Stimulated activated CD8-positive, alpha-beta memory T cell treated with anti-CD3 and anti-CD28 coated beads, Interleukin-2, amount 100 ng/mL, for 1 hour (primary cell): ENCODE measurements around the gene EXOC2.

ENCODE experiments used
- DNase-seq, 2 donors: peaks; one replicate each; pipeline ENCODE4 v3.0.0-alpha.2; 2020; ENCODE audit warnings: low read depth in 2 of 2

The EXOC2 gene, protein sequence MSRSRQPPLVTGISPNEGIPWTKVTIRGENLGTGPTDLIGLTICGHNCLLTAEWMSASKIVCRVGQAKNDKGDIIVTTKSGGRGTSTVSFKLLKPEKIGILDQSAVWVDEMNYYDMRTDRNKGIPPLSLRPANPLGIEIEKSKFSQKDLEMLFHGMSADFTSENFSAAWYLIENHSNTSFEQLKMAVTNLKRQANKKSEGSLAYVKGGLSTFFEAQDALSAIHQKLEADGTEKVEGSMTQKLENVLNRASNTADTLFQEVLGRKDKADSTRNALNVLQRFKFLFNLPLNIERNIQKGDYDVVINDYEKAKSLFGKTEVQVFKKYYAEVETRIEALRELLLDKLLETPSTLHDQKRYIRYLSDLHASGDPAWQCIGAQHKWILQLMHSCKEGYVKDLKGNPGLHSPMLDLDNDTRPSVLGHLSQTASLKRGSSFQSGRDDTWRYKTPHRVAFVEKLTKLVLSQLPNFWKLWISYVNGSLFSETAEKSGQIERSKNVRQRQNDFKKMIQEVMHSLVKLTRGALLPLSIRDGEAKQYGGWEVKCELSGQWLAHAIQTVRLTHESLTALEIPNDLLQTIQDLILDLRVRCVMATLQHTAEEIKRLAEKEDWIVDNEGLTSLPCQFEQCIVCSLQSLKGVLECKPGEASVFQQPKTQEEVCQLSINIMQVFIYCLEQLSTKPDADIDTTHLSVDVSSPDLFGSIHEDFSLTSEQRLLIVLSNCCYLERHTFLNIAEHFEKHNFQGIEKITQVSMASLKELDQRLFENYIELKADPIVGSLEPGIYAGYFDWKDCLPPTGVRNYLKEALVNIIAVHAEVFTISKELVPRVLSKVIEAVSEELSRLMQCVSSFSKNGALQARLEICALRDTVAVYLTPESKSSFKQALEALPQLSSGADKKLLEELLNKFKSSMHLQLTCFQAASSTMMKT

DNA sequence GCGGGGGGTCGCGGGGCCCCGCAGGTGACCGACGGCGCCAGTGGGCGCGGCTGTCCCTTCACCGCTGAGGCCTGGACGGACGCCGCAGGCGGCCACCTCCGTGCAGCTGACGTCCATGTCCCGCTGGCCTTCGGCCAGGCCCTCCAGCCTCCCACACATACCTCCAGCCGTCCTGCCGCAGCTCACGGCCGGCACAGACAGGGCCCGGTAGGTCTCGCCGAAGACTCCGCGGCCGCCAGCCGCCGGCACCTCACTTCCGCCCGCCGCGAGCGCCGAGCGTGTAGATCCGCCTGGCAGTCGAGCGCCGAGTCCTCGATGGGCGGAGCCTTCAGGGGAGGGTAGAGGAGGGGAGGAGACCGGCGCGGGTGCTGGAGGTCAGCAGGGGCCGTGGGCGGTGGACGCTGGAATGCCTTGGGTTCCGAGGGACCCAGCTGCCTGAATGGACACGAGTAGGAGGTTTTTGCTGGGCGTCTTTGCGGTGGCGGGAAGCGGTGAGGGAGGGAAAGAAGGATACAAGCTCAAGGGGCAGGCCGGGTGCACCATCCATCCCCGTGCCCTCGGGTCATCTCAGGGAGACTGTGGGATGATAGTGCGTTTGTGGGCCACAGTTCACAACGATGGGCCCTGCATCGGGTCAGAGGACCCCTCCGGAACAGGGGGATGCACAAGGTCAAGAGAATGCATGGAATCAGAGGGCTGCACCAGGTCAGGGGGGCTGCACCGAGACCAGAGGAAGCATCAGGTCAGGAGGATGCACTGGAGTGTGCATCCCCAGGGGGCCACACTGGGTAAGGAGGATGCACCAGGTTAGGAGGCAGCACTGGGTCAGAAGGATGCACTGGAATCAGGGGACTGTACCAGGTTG is at the start of gene EXOC2:
TSS of gene EXOC2 (minus strand) at position 282 of the 865 bp plus-strand sequence. CDS start 55,321 bp downstream, outside the sequence.
- peak; percentile 67 to 70 for DNase-seq

DNA sequence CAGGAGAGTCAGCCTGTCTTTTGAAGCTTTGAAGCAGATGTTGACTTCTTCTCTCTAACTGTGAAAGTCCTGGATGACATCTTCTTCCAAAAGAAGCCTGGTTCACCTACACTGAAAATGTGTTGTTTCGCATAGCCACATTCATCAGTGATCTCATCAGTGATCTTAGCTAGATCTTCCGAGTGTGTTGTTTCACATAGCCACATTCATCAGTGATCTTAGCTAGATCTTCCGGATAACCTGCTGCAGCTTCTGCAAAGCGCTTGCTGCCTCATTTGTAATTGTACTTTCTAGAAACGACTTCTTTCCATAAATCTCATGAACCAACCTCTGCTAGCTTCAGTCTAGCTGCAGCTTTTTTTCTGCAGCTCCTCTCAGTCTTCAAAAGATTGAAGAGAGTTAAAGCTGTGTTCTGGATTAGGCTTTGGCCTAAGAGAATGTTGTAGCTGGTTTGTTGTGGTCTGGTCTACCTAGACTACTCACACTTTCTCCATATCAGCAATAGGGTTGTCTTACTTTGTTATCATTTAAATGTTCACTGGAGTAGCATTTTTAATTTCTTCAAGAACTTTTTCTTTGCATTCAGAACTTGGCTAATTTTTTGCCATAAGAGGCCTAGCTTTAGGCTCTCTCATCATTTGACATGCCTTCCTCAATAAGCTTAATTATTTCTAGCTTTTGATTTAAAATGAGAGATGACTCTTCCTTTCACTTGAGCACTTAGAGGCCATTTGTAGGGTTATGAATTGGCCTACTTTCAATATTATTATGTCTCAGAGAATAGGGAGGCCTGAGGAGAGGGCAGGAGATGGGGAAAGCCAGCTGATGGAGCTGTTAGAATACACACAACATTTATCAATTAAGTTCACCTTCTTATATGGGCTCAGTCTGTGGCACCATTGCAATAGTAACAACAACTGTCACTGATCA is 48.7 kb upstream of the EXOC2 start:
- no peak for DNase-seq

DNA sequence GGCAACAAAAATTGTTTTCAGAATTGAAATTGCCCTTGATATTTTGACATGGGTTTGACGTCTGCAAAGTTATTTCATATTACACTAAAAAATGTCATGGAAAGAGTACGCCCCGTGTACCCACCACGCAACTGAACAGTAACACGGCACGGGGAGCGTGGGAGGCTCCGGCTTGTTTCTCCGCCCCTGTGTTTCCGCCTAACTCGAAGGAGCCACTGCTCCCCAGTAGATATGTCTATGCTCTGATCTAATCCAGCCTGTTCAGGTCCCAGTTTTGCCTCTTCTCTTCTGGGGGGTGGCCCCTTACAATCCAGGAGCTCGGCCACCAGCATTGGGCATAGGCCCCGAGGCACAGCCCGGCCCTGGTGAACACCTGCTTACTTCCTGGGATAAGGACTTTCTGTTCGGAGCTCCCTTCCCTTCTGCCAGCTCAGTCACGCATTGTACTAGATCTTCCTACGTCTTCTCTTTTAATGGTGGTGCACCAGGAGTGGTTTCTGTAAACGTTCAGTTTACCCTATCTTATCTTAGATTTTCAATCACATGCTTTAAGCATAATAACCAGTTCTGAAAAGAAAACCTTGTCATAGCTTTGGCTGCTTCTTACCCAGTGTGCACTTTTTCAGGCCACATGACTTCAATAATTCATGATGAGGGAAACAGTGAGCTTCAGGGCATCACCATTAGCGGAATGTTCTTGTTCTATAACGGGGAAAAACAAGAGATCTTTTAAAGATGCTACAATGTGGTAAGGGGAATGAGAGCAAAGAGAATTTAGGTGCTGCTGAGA is 43.9 kb upstream of the EXOC2 start:
- DNase-seq, result no peak

DNA sequence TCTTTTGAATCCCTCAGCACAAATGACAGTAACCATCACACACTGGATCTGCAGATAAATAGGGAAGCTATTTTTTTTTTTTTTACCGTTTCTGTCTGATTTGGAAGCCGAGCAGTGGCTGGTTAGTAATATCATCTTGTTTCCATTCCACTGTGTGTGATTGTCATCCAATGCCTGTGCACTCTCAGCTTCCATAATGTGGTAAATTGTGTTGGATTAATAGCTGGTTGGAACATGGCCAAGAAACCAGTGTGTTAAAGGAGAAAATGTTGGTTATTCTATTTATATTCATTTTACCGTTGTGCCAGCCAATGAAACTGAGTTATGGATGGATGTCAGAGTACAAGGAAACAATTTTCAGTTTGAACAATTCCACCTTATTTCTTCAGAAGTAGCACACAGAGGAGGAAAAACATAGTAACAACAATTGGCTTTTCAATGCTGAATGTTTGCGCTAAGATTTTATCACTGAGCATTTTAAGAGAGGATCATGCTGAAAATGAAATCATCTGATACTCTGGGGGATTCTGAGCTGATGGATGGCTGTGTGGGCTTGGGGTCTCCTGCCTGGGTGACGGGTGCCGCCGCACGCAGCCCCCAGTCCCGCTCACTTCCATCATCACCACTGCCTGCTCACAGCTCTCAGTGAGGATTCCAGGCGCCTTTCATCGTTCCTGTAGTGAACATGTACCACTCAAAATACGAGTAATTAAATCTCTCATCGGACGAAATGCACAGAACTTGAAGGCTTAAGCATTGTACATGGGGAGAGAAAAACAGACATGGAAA is 40.7 kb upstream of the EXOC2 start:
- DNase-seq, result no peak

DNA sequence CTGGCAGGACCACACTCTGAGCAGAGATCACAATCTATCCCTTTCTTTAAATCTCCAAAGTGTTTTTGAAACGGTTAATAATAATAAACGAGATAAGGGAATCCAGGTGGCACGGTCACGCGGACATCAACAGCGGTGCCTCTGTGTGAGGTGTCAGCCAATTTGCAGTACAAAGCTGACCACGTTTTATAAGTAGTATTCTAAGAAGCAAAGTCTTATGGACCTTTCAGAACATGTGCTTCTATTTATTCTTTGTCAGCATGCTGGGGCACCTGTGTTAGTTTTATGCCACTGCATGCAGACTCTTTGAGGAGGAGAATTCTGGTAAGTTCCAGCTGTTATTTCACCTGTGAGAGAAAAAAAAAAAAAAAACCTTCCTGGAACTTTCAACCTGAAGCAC is 39.0 kb upstream of the EXOC2 start:
- no peak for DNase-seq

DNA sequence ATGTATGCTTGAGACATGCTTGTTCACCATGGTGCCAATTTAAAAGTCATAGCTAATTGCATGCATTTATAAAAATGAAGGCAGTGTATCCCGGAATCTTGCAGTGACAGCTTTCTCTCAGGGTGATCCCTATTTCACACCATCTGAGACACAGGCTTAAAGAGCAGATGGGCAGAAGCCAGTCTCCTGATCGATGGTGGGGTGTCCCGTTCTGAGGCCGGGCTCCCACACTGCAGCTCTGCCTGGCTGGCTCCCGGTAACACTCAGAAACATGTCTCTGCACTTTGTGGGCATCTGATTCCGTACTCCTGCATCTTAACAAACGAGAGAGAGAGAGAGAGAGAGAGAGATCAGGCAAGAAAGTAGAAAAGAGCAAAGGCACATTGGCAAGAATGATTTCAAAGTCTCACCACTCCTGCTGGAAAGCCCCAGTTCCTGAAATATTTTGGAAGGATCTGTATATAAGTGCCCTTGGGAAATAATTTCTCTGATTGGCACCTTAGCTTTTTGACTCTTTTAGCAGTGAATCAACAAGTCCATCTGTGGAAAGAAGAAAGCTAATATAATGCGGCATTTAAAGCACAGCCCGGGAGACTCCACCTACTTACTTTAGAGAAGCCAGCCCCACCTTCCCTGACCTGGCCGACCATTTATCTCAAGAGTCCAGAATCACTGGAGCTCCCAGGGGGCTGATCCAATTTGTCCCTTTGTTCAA is 36.8 kb upstream of the EXOC2 start:
- DNase-seq, result no peak

DNA sequence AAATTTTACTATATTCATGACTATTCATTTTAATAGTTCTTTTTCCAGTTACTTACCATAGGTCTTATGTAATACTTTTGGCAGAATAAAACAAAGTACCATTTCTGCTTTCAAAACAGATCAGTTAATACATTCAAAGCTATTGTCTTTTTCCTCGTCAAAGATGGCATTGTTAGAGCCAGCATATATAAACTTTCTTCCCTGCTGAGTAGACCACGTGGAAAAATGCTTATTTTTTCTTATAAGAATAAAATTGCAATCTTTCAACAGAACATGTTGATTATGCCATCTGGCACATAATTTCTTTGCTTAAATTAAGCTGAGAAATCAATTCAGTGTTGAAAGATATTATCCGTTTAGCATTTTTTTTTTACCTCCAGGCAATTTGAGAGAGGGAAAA is 34.9 kb upstream of the EXOC2 start:
- no peak for DNase-seq

DNA sequence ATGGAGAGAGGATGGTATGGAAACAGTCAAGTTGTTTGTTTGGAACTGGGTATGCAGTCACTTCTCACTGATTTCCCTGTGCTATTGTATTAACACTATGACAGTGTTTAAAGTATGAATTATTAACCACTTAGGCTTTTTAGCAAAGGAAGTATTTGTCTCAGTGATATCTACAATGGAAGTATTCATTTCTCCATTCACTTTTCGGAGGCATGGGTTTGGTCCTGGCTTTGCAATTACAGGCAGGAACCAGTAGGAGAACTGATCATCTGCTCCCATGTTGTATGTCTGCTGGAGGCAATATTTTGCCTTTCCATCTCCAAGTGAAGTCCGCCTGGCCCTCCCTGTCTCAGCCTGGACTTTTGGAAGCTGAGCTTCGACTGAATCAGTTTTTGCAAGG is 30.6 kb upstream of the EXOC2 start:
- no peak for DNase-seq

DNA sequence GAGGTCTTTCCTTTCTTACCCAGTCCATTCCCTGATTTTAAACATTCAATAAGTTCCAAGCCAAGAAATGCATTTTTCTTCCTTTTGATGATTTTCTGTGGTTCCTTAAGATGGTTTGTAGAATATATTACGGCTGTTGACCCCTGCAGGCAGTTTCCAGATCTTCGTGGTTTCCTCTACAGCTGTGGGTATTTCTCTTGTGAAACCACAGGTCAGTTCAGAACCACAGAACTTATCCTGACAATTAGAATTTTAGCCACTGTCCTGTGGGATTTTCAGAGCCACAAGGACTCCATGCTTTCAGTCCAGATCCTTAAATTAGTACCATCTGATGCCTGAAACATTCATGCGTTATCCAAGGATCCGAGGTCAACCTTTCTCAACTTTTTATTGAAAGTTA is 29.7 kb upstream of the EXOC2 start:
- no peak for DNase-seq

DNA sequence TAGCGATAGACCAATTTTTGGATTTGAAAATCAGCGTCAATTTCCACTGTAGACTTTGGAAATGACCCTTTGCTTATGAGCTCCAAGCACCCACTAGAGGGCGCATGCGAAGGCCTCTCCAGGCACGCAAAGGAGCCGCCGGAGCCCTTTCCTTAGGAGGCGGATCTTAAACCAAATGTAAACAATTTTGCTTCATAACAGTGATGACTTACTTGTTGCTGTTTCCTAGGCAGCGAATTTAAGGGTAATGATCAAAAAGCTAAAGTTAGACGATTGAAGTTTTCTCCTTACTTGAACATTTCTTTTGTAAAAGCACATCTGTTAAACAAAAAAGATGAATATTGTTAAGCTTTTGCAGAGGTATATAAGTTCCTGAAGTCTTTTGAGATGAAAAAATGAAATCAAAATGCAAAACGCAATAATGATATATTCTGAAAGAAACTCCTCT is 29.2 kb upstream of the EXOC2 start:
- DNase-seq, result peak; percentile 45 to 54

DNA sequence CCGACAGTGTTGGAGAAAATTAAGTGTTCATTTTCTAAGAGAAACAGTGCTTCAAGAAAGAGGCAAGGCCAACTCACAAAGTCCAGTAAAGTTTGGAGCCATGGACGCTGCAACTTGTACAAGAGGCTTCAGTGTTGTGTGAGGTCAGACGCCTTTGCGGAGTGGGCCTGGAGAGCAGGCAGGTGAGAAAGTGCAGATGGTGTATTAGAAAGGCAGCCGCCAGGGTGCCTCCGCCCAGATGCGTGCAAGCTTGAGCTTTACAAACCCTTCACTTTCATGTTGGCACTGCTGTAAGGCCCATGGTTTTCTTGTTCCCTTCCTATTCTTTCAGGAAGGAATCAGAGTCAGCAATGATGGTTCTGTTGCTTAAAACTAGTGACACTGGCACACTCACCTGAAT is 25.4 kb upstream of the EXOC2 start:
- no peak for DNase-seq

DNA sequence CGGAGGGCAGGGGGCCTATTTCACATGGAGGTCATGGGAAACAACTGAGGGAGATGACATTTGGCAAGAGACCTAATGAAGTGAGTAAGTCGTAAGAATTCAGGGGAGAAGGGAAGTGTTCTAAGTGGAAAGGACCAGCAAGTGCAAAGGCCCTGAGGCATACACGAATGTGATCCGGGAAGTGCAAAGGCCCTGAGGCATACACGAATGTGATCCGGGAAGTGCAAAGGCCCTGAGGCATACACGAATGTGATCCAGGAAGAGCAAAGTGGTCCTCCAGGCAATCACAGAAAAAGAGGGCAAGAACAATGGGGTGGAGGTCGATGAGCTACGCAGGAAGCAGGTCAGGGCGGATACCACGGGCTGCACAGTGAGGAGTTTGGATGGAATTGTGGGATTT is 24.2 kb upstream of the EXOC2 start:
- DNase-seq, result no peak

DNA sequence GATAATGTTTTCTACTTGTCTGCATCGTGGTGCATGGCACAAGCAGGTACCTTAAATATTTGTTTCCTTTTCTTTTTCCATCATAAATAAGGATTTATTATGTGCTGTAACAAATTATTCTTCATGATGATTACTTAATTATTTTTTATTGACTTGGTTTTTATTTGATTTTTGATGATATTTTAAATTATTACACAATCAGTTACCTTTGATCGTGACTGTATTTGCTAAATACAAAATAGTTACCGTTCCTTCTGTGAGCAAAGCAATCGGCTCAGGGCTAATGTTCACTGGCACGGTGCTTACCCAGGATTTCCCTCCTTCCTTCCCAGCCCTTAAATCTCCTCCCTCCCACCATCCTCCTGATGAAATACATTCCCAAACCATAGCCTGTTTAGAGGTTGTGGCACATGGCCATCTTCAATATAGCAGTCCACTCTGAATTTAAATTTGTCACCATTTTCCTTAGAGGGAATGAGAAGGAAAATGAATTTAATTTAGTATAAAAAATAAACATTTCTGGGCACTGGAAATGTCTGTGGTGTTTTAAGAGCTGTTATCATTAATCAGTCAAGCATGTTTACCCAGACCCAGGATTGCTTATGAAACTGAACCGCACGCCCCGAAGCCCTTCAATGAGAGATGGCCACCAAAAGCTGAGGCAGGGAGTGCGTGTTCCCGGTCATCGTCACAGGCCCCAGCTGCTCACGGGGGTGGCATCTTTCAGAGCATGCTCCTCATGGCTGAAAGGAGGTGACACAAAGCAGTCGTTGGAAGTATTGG is 23.0 kb upstream of the EXOC2 start:
- DNase-seq, result no peak

DNA sequence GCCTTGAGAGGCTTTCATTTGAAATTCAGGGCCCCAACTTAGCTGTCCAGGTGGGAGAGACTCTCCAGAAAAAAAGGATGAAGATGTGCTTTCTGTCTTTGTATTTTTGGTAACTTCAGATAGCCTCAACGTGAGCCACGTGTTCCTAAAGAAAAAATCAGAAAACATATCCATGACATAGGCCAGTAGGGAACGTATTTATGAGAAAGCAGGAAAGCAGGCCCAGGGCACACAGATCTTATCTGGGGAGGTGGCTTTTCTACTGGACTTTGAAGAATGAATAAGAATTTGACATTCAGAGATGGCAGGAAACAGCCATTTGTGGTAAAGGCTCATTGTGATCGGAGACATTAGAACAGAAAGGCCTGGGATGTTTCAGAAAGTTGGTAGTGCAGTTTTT is 21.2 kb upstream of the EXOC2 start:
- DNase-seq, result no peak

DNA sequence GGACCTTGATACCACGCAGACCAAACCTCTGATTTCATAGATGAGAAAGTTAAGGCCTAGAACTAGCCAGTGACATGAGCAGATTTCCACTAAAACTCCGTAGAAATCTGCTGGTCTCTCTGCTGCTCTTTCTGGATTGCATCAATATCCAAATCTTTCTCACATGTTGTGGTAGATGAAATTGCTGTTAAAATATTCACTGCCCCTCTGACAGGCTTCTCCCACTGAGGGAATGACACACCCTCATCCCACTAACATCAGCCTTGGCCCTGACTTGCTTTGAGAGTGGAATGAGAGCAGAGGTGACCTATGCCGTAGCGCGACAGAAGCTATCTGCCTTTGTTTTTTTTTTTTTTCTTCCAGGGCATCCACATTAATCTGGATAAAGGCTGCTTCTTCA is 20.4 kb upstream of the EXOC2 start:
- no peak for DNase-seq

DNA sequence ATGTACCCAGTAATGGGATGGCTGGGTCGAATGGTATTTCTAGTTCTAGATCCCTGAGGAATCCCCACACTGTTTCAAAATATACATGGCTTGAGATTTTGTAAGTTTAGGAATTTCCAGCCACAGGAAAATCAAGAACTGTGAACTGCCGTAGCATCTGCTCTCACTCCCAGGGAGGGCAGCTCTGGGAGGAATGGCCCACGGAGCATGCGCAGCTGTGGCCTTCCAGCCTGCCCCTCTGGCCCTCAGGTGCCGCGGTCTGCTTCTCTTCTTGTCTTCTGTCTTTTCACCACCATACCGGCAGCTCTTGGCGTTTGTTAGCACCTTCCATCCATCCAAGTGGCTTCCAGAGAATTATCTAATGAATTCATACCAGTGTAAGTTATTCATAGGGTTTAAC is 19.9 kb upstream of the EXOC2 start:
- DNase-seq, result no peak

DNA sequence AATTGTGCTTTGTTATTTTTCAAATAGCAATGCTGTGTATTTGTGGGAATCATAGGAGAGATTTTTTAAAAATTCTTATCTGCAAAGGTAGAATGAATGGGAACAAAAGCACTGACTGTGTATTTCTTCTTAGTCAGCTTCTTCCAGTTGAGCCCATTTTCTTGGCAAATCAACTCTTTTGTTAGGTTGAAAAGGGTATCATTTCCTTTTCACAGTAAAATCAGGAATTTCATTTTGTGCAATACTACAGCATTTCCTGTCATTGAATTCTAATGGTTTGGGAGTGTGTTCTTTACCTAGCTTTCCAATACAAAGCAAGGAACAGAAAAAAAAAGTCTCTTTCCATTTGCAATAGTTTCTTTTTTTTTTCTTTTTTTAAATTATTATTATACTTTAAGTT is 19.0 kb upstream of the EXOC2 start:
- no peak for DNase-seq
